H9 (cell line): Measurements from ENCODE around the gene PTPA. TPM values are rescaled to one million over a fixed set of nuclear protein-coding genes. Genes with fewer than 3 reads are reported as not detected.

ENCODE experiments used
- DNase-seq: peaks from one replicate; pipeline ENCODE4 v3.0.0-alpha.2; 2017
- H2AFZ ChIP-seq: one replicate; pipeline ENCODE4 v1.6.1; 2013; ENCODE audit warnings: mild to moderate bottlenecking, low read length, control low read depth, moderate library complexity
- H2AK5ac ChIP-seq: 2 replicates; pipeline ENCODE4 v1.6.1; 2013; ENCODE audit warnings: low read length, control low read depth, mixed read lengths; ENCODE audit not compliant: insufficient read length
- H2BK120ac ChIP-seq: one replicate; pipeline ENCODE4 v1.6.1; 2013; ENCODE audit warnings: low read depth, mild to moderate bottlenecking, low read length, control low read depth, inconsistent platforms; ENCODE audit not compliant: poor library complexity, severe bottlenecking
- H2BK12ac ChIP-seq: 2 replicates; pipeline ENCODE4 v1.6.1; 2013; ENCODE audit warnings: low read length, control low read depth, mixed read lengths, low read depth; ENCODE audit not compliant: insufficient read length
- H2BK15ac ChIP-seq: 2 replicates; pipeline ENCODE4 v1.6.1; 2013; ENCODE audit warnings: low read depth, low read length, control low read depth
- H2BK20ac ChIP-seq: one replicate; pipeline ENCODE4 v1.6.1; 2013; ENCODE audit warnings: low read depth, mild to moderate bottlenecking, low read length, control low read depth, inconsistent platforms; ENCODE audit not compliant: poor library complexity, severe bottlenecking
- H2BK5ac ChIP-seq: 2 replicates; pipeline ENCODE4 v1.6.1; 2013; ENCODE audit warnings: low read length, control low read depth, mixed read lengths; ENCODE audit not compliant: insufficient read length
- H3K14ac ChIP-seq: 2 replicates; pipeline ENCODE4 v1.6.1; 2013; ENCODE audit warnings: low read length, control low read depth; ENCODE audit not compliant: insufficient read depth
- H3K18ac ChIP-seq: 2 replicates; pipeline ENCODE4 v1.6.1; 2013; ENCODE audit warnings: low read depth, mild to moderate bottlenecking, mixed read lengths, low read length, control low read depth; ENCODE audit not compliant: insufficient read length
- H3K23ac ChIP-seq: 2 replicates; pipeline ENCODE4 v1.6.1; 2013; ENCODE audit warnings: low read length, control low read depth, mixed read lengths, low read depth; ENCODE audit not compliant: insufficient read length
- H3K23me2 ChIP-seq: 2 replicates; pipeline ENCODE4 v1.6.1; 2013; ENCODE audit warnings: low read depth, mild to moderate bottlenecking, mixed read lengths, low read length, control low read depth; ENCODE audit not compliant: insufficient read length, poor library complexity, severe bottlenecking
- H3K27ac ChIP-seq: 2 replicates; pipeline ENCODE4 v1.5.1; 2013; ENCODE audit warnings: low read length, control low read depth, mixed read lengths, low read depth; ENCODE audit not compliant: insufficient read length
- H3K27me3 ChIP-seq: 2 replicates; pipeline ENCODE4 v1.6.1; 2013; ENCODE audit warnings: low read length, control low read depth, inconsistent platforms; ENCODE audit not compliant: insufficient read depth
- H3K4ac ChIP-seq: 2 replicates; pipeline ENCODE4 v1.6.1; 2013; ENCODE audit warnings: low read depth, mild to moderate bottlenecking, control low read depth, inconsistent platforms, low read length, moderate library complexity
- H3K4me1 ChIP-seq: 2 replicates; pipeline ENCODE4 v1.6.1; 2013; ENCODE audit warnings: low read length, control low read depth, inconsistent platforms; ENCODE audit not compliant: insufficient read depth
- H3K4me2 ChIP-seq: 2 replicates; pipeline ENCODE4 v1.6.1; 2013; ENCODE audit warnings: low read length, control low read depth, mixed read lengths; ENCODE audit not compliant: insufficient read length, insufficient read depth
- H3K56ac ChIP-seq: 2 replicates; pipeline ENCODE4 v1.6.1; 2013; ENCODE audit warnings: low read depth, mild to moderate bottlenecking, mixed read lengths, low read length, control low read depth; ENCODE audit not compliant: insufficient read length
- H3K79me1 ChIP-seq: 2 replicates; pipeline ENCODE4 v1.6.1; 2013; ENCODE audit warnings: low read depth, mild to moderate bottlenecking, moderate library complexity, low read length, control low read depth, inconsistent platforms; ENCODE audit not compliant: insufficient read depth, poor library complexity, severe bottlenecking
- H3K79me2 ChIP-seq: 2 replicates; pipeline ENCODE4 v1.6.1; 2013; ENCODE audit warnings: low read length, control low read depth, inconsistent platforms; ENCODE audit not compliant: insufficient read depth
- H3K9ac ChIP-seq: 2 replicates; pipeline ENCODE4 v1.6.1; 2013; ENCODE audit warnings: low read length, control low read depth, mixed read lengths; ENCODE audit not compliant: insufficient read length; ENCODE audit errors: extremely low read depth
- H3K9me3 ChIP-seq: one replicate; pipeline ENCODE4 v1.6.1; 2013; ENCODE audit warnings: low read depth, low read length, inconsistent platforms; ENCODE audit not compliant: control insufficient read depth
- H3T11ph ChIP-seq: one replicate; pipeline ENCODE4 v1.6.1; 2013; ENCODE audit warnings: mild to moderate bottlenecking, low read length, control low read depth, inconsistent platforms
- H4K20me1 ChIP-seq: one replicate; pipeline ENCODE4 v1.6.1; 2013; ENCODE audit not compliant: control insufficient read depth, insufficient read length, insufficient read depth
- H4K5ac ChIP-seq: 2 replicates; pipeline ENCODE4 v1.6.1; 2013; ENCODE audit warnings: low read depth, mild to moderate bottlenecking, mixed read lengths, low read length, control low read depth; ENCODE audit not compliant: insufficient read length
- H4K8ac ChIP-seq: replicated peaks from 2 replicates; pipeline ENCODE4 v1.6.1; 2013; ENCODE audit warnings: low read length, control low read depth, mixed read lengths, low read depth; ENCODE audit not compliant: insufficient read length
- H4K91ac ChIP-seq: 2 replicates; pipeline ENCODE4 v1.6.1; 2013; ENCODE audit warnings: low read depth, mild to moderate bottlenecking, moderate library complexity, mixed read lengths, low read length, control low read depth; ENCODE audit not compliant: insufficient read length
- H3K27ac Mint-ChIP-seq, 3 experiments: 2 replicates in 2 of 3; 3 replicates in 1 of 3; pipeline ENCODE4 v1.8.0; 2020 to 2021; ENCODE audit warnings: mixed read lengths in 3 of 3, mild to moderate bottlenecking in 1 of 3, moderate library complexity in 1 of 3
- H3K27me3 Mint-ChIP-seq: 2 replicates; pipeline ENCODE4 v1.8.0; 2021; ENCODE audit warnings: low read depth, mild to moderate bottlenecking, moderate library complexity, mixed read lengths
- H3K36me3 Mint-ChIP-seq, 3 experiments: 2 replicates in 2 of 3; 3 replicates in 1 of 3; pipeline ENCODE4 v1.8.0; 2020 to 2021; ENCODE audit warnings: low read depth in 3 of 3, mixed read lengths in 3 of 3; ENCODE audit not compliant: insufficient read depth in 1 of 3
- H3K4me1 Mint-ChIP-seq, 2 experiments: 2 replicates each; pipeline ENCODE4 v1.8.0; 2020; ENCODE audit warnings: mixed read lengths in 2 of 2
- H3K4me3 Mint-ChIP-seq, 2 experiments: 2 replicates in 1 of 2; 3 replicates in 1 of 2; pipeline ENCODE4 v1.8.0; 2020 to 2021; ENCODE audit warnings: mild to moderate bottlenecking in 2 of 2, mixed read lengths in 2 of 2, moderate library complexity in 1 of 2
- H3K9me3 Mint-ChIP-seq, 2 experiments: 2 replicates in 1 of 2; 3 replicates in 1 of 2; pipeline ENCODE4 v1.8.0; 2020; ENCODE audit warnings: mild to moderate bottlenecking in 2 of 2, mixed read lengths in 2 of 2, moderate library complexity in 1 of 2
- WGBS: extraction: QIAGEN DNeasy Blood & Tissue Kit; methylation state at CpG from one replicate; pipeline ENCODE4 v1.1.7; 2013; ENCODE audit warnings: missing lambda C conversion rate, low lambda C conversion rate, mixed read lengths; ENCODE audit not compliant: insufficient read length; ENCODE audit errors: extremely low coverage; 5-methylcytosine and 5-hydroxymethylcytosine counted together
- total RNA-seq: library from RNA; stranded (reverse); gene quantifications from 2 replicates; pipeline ENCODE4 v1.2.1, GENCODE V29; 2021
- TF ChIP-seq, protein P1 (sequence below): fragments of 200-600 bp; sonication (generic); conservative IDR thresholded peaks from 3 replicates; pipeline ENCODE4 v1.8.0; 2021; ENCODE audit warnings: antibody characterized with exemption, mild to moderate bottlenecking

PTPA gene
- total RNA-seq, 1 experiment from 2014 or later = 145 TPM

DNA sequence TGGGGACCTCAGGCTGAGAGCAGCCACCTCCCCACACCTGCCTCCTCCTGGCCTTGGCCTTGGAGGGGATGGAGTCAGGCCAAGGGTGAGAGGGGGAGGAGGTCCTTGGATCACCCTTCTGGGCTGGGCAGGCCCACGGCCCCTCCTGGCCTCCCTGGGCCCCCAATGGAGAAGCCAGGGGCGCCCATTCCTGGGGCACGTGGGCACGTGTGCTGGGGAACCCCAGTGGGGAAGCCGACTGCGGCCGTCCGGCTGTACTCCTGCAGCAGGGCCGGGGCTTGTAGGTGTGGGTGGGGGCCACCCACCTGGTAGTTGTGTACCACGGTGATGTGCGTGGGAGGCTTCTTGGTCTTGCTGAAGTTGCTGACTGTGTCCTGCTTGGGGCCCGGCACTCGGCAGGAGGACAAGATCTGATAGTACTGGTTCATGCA, 9.1 kb upstream of the PTPA start:
- H3K23me2 ChIP-seq = no peaks in the 10 kb centered on the region
- no peak overlapping the region for H2BK12ac ChIP-seq
- no peak overlapping the region for H4K8ac ChIP-seq
- Mint-ChIP-seq H3K27me3 (peaks cover 22% of the 10 kb centered on the region), H3K4me1 (peaks cover 6 to 10% of the 10 kb centered on the region in 2 experiments; a peak in 3 of 4 replicates), H3K4me3 (no peak overlapping the region), H3K27ac (no peak overlapping the region), H3K36me3 (peaks cover 0 to 4% (median 1%) of the 10 kb centered on the region in 3 experiments; a peak in 3 of 7 replicates), H3K9me3 (no peaks in the 10 kb centered on the region)
- H4K91ac ChIP-seq = no peak overlapping the region
- no peaks in the 10 kb centered on the region for H3K79me2 ChIP-seq
- no peaks in the 10 kb centered on the region; the same call in 1 of the 2 replicates for H3K4me1 ChIP-seq
- H3K4me2 ChIP-seq = no peak overlapping the region
- H3K9me3 ChIP-seq = no peaks in the 10 kb centered on the region
- no peak overlapping the region for H3K14ac ChIP-seq
- no peaks in the 10 kb centered on the region for H4K20me1 ChIP-seq
- no peaks in the 10 kb centered on the region for H3K79me1 ChIP-seq
- no peak overlapping the region for H2BK20ac ChIP-seq
- H2BK120ac ChIP-seq = no peak overlapping the region
- no peak overlapping the region for H2BK5ac ChIP-seq
- H3K27ac ChIP-seq = no peak overlapping the region
- no peaks in the 10 kb centered on the region for H3K27me3 ChIP-seq
- TF ChIP-seq, protein P1, sequence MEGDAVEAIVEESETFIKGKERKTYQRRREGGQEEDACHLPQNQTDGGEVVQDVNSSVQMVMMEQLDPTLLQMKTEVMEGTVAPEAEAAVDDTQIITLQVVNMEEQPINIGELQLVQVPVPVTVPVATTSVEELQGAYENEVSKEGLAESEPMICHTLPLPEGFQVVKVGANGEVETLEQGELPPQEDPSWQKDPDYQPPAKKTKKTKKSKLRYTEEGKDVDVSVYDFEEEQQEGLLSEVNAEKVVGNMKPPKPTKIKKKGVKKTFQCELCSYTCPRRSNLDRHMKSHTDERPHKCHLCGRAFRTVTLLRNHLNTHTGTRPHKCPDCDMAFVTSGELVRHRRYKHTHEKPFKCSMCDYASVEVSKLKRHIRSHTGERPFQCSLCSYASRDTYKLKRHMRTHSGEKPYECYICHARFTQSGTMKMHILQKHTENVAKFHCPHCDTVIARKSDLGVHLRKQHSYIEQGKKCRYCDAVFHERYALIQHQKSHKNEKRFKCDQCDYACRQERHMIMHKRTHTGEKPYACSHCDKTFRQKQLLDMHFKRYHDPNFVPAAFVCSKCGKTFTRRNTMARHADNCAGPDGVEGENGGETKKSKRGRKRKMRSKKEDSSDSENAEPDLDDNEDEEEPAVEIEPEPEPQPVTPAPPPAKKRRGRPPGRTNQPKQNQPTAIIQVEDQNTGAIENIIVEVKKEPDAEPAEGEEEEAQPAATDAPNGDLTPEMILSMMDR = no peak
- no peak overlapping the region for H3K18ac ChIP-seq
- no peak overlapping the region for H3K56ac ChIP-seq
- no peak overlapping the region for H3T11ph ChIP-seq
- H3K9ac ChIP-seq = no peak overlapping the region
- H2BK15ac ChIP-seq = no peak overlapping the region
- no peak for DNase-seq
- no CpG with 5 or more reads among the region's 13 CpGs for WGBS
- H3K23ac ChIP-seq = no peak overlapping the region
- H2AK5ac ChIP-seq = no peak overlapping the region
- H2AFZ ChIP-seq = no peak overlapping the region
- no peak overlapping the region for H4K5ac ChIP-seq
- no peak overlapping the region for H3K4ac ChIP-seq
